Panc1 (cell line): ENCODE data around the gene TMEM175. TPM values are rescaled to one million over a fixed set of nuclear protein-coding genes. Genes with fewer than 3 reads are reported as not detected.

Experiments
- ATAC-seq: fragments of 200-7000 bp; cut with Tn5 transposase; 2 replicates; pipeline ENCODE4 v1.9.1; 2020; ENCODE audit warnings: mild to moderate bottlenecking, moderate library complexity
- BruUV-seq: library from RNA; stranded (reverse); fragments of 400-500 nt; replicated peaks from 2 replicates; lab custom pipeline; 2021; lab: Mats Ljungman, UMichigan
- CTCF ChIA-PET: fragments of 300-600 bp; sonication (Branson Sonifier 250); formaldehyde crosslinking; loops from one replicate; lab custom pipeline; 2022; ENCODE audit warnings: antibody characterized with exemption; lab: Charles Lee
- POLR2A ChIA-PET: fragments of 300-600 bp; sonication (Branson Sonifier 250); formaldehyde crosslinking; loops from one replicate; lab custom pipeline; 2022; ENCODE audit warnings: antibody characterized with exemption; lab: Charles Lee
- DNase-seq: peaks from one replicate; pipeline ENCODE4 v3.0.0-alpha.2; 2010; ENCODE audit warnings: low read depth, low spot score
- H3K27ac ChIP-seq: 2 replicates; pipeline ENCODE4 v1.5.1; 2011; ENCODE audit warnings: mild to moderate bottlenecking, low read length, inconsistent platforms
- H3K27me3 ChIP-seq: fragments of 200-500 bp; sonication (Bioruptor generic); 2 replicates; pipeline ENCODE4 v1.6.0; 2014; ENCODE audit warnings: low read length, inconsistent platforms; ENCODE audit not compliant: control insufficient read depth, insufficient read depth
- H3K36me3 ChIP-seq: fragments of 200-500 bp; sonication (Bioruptor generic); 2 replicates; pipeline ENCODE4 v1.5.1; 2014; ENCODE audit warnings: inconsistent platforms, mild to moderate bottlenecking, low read length, moderate library complexity; ENCODE audit not compliant: control insufficient read depth, insufficient read depth
- H3K4me1 ChIP-seq: 2 replicates; pipeline ENCODE4 v1.5.1; 2011; ENCODE audit warnings: inconsistent platforms, mild to moderate bottlenecking, low read length, moderate library complexity; ENCODE audit not compliant: control insufficient read depth, insufficient read depth
- H3K4me3 ChIP-seq, 2 experiments: 2 replicates each; pipeline ENCODE4 v1.5.1; 2011 to 2012; ENCODE audit warnings: low read depth in 2 of 2, low read length in 2 of 2, mild to moderate bottlenecking in 2 of 2, inconsistent platforms in 1 of 2, moderate library complexity in 1 of 2
- H3K9me3 ChIP-seq: fragments of 200-500 bp; sonication (Bioruptor generic); 2 replicates; pipeline ENCODE4 v1.5.1; 2014; ENCODE audit warnings: low read depth, mild to moderate bottlenecking, inconsistent platforms, low read length, moderate library complexity; ENCODE audit not compliant: control insufficient read depth, insufficient read depth
- CTCF ChIP-seq: fragments of 450-650 bp; IDR thresholded peaks from 2 replicates; pipeline ENCODE4 v1.5.1; 2017; ENCODE audit warnings: mild to moderate bottlenecking
- POLR2AphosphoS5 ChIP-seq: IDR thresholded peaks from 2 replicates; pipeline ENCODE4 v1.6.1; 2012; ENCODE audit warnings: mild to moderate bottlenecking, low read depth, low read length, moderate library complexity
- REST ChIP-seq, 2 experiments: IDR thresholded peaks; 2 replicates each; pipeline ENCODE4 v1.6.1; 2011 to 2012; ENCODE audit warnings: low read depth in 2 of 2, control low read depth in 1 of 2, low read length in 1 of 2, mild to moderate bottlenecking in 1 of 2, moderate library complexity in 1 of 2; ENCODE audit not compliant: insufficient read depth in 1 of 2
- SIN3A ChIP-seq: IDR thresholded peaks from 2 replicates; pipeline ENCODE4 v1.6.1; 2012; ENCODE audit warnings: low read depth, mild to moderate bottlenecking, low read length, moderate library complexity, borderline replicate concordance; ENCODE audit not compliant: insufficient read depth
- TCF7L2 ChIP-seq: IDR thresholded peaks from 2 replicates; pipeline ENCODE4 v1.6.1; 2011; ENCODE audit warnings: mild to moderate bottlenecking, low read depth, low read length, inconsistent platforms
- in situ Hi-C: cut with HindIII; loops from 2 replicates; pipeline ENCODE4 v1.10.0; 2016; ENCODE audit warnings: low sequenced_read_pairs, low pct_unique_long_range_greater_than_20kb
- intact Hi-C: fragments of 100-400 bp; cut with micrococcal nuclease; formaldehyde crosslinking; loops from one replicate; pipeline ENCODE4 v1.10.0; 2022; ENCODE audit not compliant: unreplicated experiment
- total RNA-seq: library from RNA; stranded (reverse); gene quantifications from one replicate; pipeline ENCODE4 v1.2.1, GENCODE V29; 2021; ENCODE audit not compliant: unreplicated experiment

Gene TMEM175
- total RNA-seq, 1 experiment from 2014 or later: 21.8 TPM

- DNase-seq (no peak), ATAC-seq (no peak)
- no peak overlapping the region for H3K27ac ChIP-seq
- no peaks in the 10 kb centered on the region for H3K27me3 ChIP-seq
- POLR2A ChIA-PET: no interaction called here
- CTCF ChIA-PET: interaction anchor here (0.6 kb wide), 1 partner anchor 76 kb away, joined by 3 read pairs; no protein-coding TSS in a partner anchor
- in situ Hi-C loops (no loop called here), intact Hi-C loops (no loop called here)
- no peaks in the 10 kb centered on the region for H3K9me3 ChIP-seq
- no peak overlapping the region for H3K4me3 ChIP-seq
- BruUV-seq: no TSS peak
- no peak for TF ChIP-seq POLR2AphosphoS5
- no peak for TF ChIP-seq SIN3A
- TF ChIP-seq CTCF: no peak
- no peak for TF ChIP-seq REST (IDR thresholded peaks at IDR 0.05; ENCODE audit: insufficient read depth in 1 of 2, low read depth in 2 of 2, low read length in 1 of 2)
- no peak for TF ChIP-seq TCF7L2
- H3K36me3 ChIP-seq: no peaks in the 10 kb centered on the region
- no peaks in the 10 kb centered on the region for H3K4me1 ChIP-seq
Measured at GRCh38 chr4:962231-963208, 30.3 kb downstream of the TMEM175 start.

GRCh38 chr4:963276-964225 lies 31.3 kb downstream of the TMEM175 start:
- in situ Hi-C loops (no loop called here), intact Hi-C loops (no loop called here)
- Histone ChIP-seq H3K27ac (no peak overlapping the region), H3K4me1 (no peaks in the 10 kb centered on the region), H3K36me3 (no peaks in the 10 kb centered on the region), H3K4me3 (no peak overlapping the region), H3K9me3 (no peaks in the 10 kb centered on the region), H3K27me3 (no peaks in the 10 kb centered on the region)
- no TSS peak for BruUV-seq
- CTCF ChIA-PET: no interaction called here
- TF ChIP-seq SIN3A: no peak
- DNase-seq (no peak), ATAC-seq (no peak)
- POLR2A ChIA-PET: no interaction called here
